Sigmoid colon (tissue), 7 donors: Measurements from ENCODE around the gene SPNS2. TPM values are rescaled to one million over a fixed set of nuclear protein-coding genes. Genes with fewer than 3 reads are reported as not detected.

Source experiments
- DNase-seq: peaks from one replicate; pipeline ENCODE4 v3.0.0-alpha.2; 2019
- H3K27ac ChIP-seq, 4 donors: fragments of 200-600 bp; sonication (generic); one replicate each; pipeline ENCODE4 v1.5.1; 2016 to 2019; ENCODE audit warnings: mild to moderate bottlenecking in 1 of 4
- H3K27me3 ChIP-seq, 3 donors: fragments of 200-600 bp; sonication (generic); one replicate each; pipeline ENCODE4 v1.5.1; 2019; ENCODE audit warnings: mild to moderate bottlenecking in 1 of 3
- H3K36me3 ChIP-seq, 4 donors: fragments of 200-600 bp; sonication (generic); one replicate each; pipeline ENCODE4 v1.5.1; 2016 to 2019
- H3K4me1 ChIP-seq, 4 donors: fragments of 200-600 bp; sonication (generic); one replicate each; pipeline ENCODE4 v1.5.1; 2017 to 2019
- H3K4me3 ChIP-seq, 4 donors: fragments of 200-600 bp; sonication (generic); one replicate each; pipeline ENCODE4 v1.5.1; 2017 to 2019; ENCODE audit warnings: mild to moderate bottlenecking in 2 of 4, moderate library complexity in 1 of 4
- H3K9me3 ChIP-seq, 4 donors: fragments of 200-600 bp in 3 of 4; sonication (generic) in 3 of 4; one replicate each; pipeline versions ENCODE4 v1.5.1 to v1.6.1; 2013 to 2019
- CTCF ChIP-seq, 4 experiments: fragments of 450-650 bp in 3 of 4; fragments of 200-600 bp in 1 of 4; IDR thresholded peaks; one replicate each; pipeline ENCODE4 v1.5.1; 2016 to 2019; ENCODE audit warnings: antibody characterized with exemption in 4 of 4, mild to moderate bottlenecking in 3 of 4, moderate library complexity in 2 of 4
- EP300 ChIP-seq, 4 donors: sonication (generic); formaldehyde crosslinking; IDR thresholded peaks; one replicate each; pipeline ENCODE4 v1.6.1; 2017; ENCODE audit warnings: antibody characterized with exemption in 4 of 4
- POLR2A ChIP-seq, 2 donors: fragments of 450-650 bp; IDR thresholded peaks; one replicate each; pipeline ENCODE4 v1.6.1; 2016; ENCODE audit warnings: antibody characterized with exemption in 2 of 2, mild to moderate bottlenecking in 2 of 2, moderate library complexity in 2 of 2
- POLR2AphosphoS5 ChIP-seq, 4 donors: sonication (generic); formaldehyde crosslinking; IDR thresholded peaks; one replicate each; pipeline ENCODE4 v1.6.1; 2017; ENCODE audit warnings: antibody characterized with exemption in 4 of 4
- WGBS, 2 donors: extraction: QIAGEN DNeasy Blood & Tissue Kit; methylation state at CpG; one replicate each; pipeline ENCODE4 v1.1.7; 2013; 5-methylcytosine and 5-hydroxymethylcytosine counted together
- intact Hi-C: fragments of 100-400 bp; cut with DNase I; formaldehyde crosslinking; loops from one replicate; pipeline ENCODE4 v1.15.1; 2023
- polyA plus RNA-seq, 3 donors: library from polyadenylated mRNA; stranded (reverse); fragments of 200-250 nt; gene quantifications; one replicate each; pipeline ENCODE4 v1.2.3, GENCODE V29; 2013
- total RNA-seq, 4 donors: library from RNA; depleted of rRNA; stranded (reverse); fragments of >200 nt; gene quantifications; one replicate each; pipeline ENCODE4 v1.1.0, GENCODE V29; 2016
- donor health status: healthy with polysubstance abuse.
- donor health status: Bipolar disorder and iron deficiency.
- donor health status: healthy.

Gene SPNS2
- total and polyA plus RNA-seq, 7 donors: 5.3 to 40.5 (median 9.8) TPM

- Histone ChIP-seq H3K36me3 (no peaks in the 10 kb centered on the region), H3K4me3 (no peak overlapping the region), H3K9me3 (no peaks in the 10 kb centered on the region), H3K27ac (no peak overlapping the region), H3K27me3 (peaks cover 17 to 45% (median 37%) of the 10 kb centered on the region in 3 donors), H3K4me1 (peaks cover 0 to 17% (median 15%) of the 10 kb centered on the region in 4 donors)
- no peak for DNase-seq
- intact Hi-C loops: no loop called here
- TF ChIP-seq EP300 (IDR thresholded peaks at IDR 0.05): no peak
- 77 to 78% methylated on average over 7 of the region's 7 CpGs for WGBS, 2 donors
Measured at GRCh38 chr17:4582101-4582501, 83.4 kb downstream of the SPNS2 start.

- no peak for TF ChIP-seq POLR2A (IDR thresholded peaks at IDR 0.05)
- no peak for TF ChIP-seq CTCF (IDR thresholded peaks at IDR 0.05)
- TF ChIP-seq POLR2AphosphoS5 (IDR thresholded peaks at IDR 0.05): no peak
- TF ChIP-seq EP300 (IDR thresholded peaks at IDR 0.05): no peak
- intact Hi-C loops: no loop called here
- Histone ChIP-seq H3K27me3 (peaks cover 17 to 45% (median 37%) of the 10 kb centered on the region in 3 donors), H3K9me3 (no peaks in the 10 kb centered on the region), H3K27ac (no peak overlapping the region), H3K4me1 (peaks cover 0 to 17% (median 15%) of the 10 kb centered on the region in 4 donors), H3K4me3 (no peak overlapping the region), H3K36me3 (no peaks in the 10 kb centered on the region)
- 81 to 88% methylated on average over 8 of the region's 8 CpGs for WGBS, 2 donors
- DNase-seq: no peak
Measured at GRCh38 chr17:4582691-4583090, 84.0 kb downstream of the SPNS2 start.

GRCh38 chr17:4583206-4583605 lies 84.5 kb downstream of the SPNS2 start:
- H3K27me3 ChIP-seq: peaks cover 17 to 45% (median 37%) of the 10 kb centered on the region in 3 donors
- TF ChIP-seq CTCF (IDR thresholded peaks at IDR 0.05) (no peak), POLR2AphosphoS5 (IDR thresholded peaks at IDR 0.05) (no peak), POLR2A (IDR thresholded peaks at IDR 0.05) (no peak), EP300 (IDR thresholded peaks at IDR 0.05) (no peak)
- no peaks in the 10 kb centered on the region for H3K9me3 ChIP-seq
- 80 to 81% methylated on average over 3 of the region's 3 CpGs for WGBS, 2 donors
- no peak for DNase-seq
- H3K4me3 ChIP-seq: no peak overlapping the region
- intact Hi-C loops: no loop called here
- H3K4me1 ChIP-seq: peaks cover 0 to 17% (median 15%) of the 10 kb centered on the region in 4 donors
- H3K36me3 ChIP-seq: no peaks in the 10 kb centered on the region
- H3K27ac ChIP-seq: no peak overlapping the region

DNA sequence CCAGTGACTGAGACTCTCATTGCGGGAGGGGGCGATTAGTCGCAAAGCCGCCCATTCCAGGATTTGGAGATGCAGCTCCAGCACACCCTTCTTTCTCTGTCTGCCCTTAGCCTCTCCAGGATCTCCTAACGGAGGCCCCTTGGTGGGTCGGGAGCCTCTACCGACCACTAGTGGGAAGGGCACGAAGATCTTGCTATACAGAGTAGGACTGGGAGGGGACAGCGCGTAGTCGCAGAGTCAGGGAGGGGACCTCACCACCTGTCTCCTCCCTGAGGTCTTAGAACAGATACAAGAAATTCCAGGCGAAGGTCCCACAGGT lies 85.1 kb downstream of the SPNS2 start:
- H3K27ac ChIP-seq: peak overlapping the region in 1 of 4 donors; percentile 73
- H3K36me3 ChIP-seq: no peaks in the 10 kb centered on the region

More for the DNA sequence above, 85.1 kb downstream of the SPNS2 start:
- Histone ChIP-seq H3K4me1 (peaks cover 0 to 17% (median 15%) of the 10 kb centered on the region in 4 donors), H3K27me3 (peaks cover 17 to 45% (median 37%) of the 10 kb centered on the region in 3 donors), H3K9me3 (no peaks in the 10 kb centered on the region), H3K4me3 (peak overlapping the region; percentile 17 to 50 (median 38))
- 20 to 27% methylated on average over 12 of the region's 12 CpGs for whole genome bisulfite sequencing, 2 donors
- intact Hi-C loops: no loop called here
- no peak for DNase-seq
- TF ChIP-seq POLR2A (IDR thresholded peaks at IDR 0.05): no peak
- no peak for TF ChIP-seq CTCF (IDR thresholded peaks at IDR 0.05)
- TF ChIP-seq EP300 (IDR thresholded peaks at IDR 0.05): no peak
